ENCODE data around the gene PSMB7.

Gene PSMB7

DNA sequence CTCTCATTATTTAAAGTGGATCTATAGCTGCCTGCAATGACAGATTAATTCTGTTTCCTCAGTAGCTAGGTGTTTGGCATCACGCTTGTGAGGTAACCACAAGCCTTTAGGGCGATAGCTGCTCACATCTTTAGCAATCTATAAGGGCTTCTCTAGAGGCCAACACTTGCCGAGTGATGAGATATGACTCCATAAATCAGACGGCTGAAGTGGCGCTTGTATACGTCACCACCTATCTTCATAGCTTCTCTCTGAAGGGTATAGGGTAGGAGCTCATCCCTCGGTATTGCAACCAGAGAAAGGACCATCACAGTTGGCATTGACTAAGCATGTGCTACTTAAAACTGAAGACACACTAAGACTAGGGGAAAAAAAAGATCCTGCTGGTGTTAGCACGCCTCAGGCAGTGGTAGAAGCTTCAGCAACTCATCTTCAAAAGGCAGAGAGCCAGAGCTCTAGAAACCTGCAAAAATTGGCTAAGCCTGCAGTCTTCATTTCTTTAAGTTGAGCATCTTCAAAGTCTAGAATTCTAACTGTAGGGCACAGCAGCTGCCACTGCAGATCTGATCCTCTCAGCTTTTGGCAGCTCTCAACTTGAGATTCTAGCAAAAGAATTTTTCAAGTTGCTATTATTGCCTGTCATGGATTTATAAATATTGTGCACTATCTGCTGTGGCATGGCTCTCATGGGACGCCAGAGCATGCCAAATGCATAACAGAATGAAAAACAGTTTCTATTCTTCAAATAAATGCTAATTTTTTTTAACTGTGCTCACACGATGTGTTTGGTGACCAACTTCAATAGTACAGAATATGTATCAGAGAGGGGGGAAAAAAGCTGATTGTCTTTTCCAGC, 37.5 kb downstream of the PSMB7 start:
- DNase-seq, result no peak

DNA sequence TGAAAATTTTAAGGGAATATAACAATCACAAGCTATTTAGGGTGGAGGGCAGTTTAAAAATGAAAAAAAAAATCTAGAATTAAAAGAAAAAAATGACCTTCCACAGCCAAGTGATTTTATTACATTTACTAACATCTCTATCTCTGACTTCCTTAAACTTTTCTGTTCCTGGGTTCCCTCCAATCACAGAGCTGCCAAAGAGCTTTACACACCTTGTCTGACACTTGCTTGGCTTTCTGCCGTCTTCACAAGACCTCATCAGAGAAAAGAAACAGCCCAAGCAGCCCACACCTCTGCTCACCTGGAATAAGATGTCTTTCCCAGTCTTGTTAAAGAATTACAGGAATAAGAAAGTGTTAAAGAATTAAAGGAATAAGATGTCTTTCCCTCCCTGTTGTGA, 38.9 kb downstream of the PSMB7 start:
- no peak for DNase-seq

DNA sequence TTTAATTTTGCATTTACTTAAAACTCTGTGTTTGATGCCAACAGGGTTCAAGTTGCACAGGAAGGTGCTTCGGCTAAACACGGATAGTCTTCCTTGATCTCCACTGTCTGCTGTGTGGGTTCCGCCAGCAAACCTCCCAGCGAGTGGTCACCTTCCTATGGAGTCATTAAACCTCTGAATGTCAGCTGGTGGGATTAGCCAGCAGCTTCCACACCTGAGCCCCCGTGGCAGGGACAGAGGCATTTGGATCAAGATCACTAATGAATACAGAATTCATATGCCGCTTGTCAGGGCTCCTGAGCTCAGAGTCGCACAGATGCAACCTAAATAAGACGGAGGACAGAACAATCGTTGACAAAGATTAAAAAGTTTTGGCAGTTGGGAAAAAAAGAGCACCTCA, 39.5 kb downstream of the PSMB7 start:
- no peak for DNase-seq

DNA sequence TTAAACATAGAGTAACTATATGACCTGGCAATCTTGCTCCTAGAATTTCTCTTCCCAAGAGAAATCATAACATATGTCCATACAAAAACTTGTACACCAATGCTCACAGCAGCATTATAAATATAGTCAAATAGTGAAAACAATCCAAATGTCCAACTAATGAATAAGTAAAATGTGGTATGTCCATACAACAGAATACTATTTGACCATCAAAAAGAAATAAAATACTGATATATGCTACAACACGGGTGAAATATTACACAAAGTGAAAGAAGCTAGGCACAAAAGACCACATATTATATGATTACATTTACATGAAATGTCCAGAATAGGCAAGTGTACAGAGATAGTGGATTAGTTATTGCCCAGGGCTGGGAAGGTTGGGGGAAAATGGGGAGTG, 41.4 kb downstream of the PSMB7 start:
- no peak for DNase-seq

DNA sequence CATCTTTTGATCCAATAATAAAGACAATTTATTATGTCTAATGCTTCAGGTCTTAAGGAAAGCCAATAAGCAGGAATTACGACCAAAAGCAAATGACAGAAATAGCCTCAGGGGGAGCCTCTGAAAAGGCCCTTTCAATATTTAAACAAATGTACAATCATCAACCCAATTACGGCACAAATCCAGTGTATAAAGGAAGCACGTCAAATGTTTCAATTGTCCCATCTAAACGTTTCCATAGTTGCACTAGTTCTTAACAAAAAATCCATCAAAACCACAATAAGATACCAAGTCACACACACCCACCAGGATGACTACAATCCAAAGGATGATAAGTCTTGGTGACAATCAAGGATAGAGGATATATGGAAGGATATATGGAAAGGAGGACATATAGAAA, 41.9 kb downstream of the PSMB7 start:
- DNase-seq, result no peak

DNA sequence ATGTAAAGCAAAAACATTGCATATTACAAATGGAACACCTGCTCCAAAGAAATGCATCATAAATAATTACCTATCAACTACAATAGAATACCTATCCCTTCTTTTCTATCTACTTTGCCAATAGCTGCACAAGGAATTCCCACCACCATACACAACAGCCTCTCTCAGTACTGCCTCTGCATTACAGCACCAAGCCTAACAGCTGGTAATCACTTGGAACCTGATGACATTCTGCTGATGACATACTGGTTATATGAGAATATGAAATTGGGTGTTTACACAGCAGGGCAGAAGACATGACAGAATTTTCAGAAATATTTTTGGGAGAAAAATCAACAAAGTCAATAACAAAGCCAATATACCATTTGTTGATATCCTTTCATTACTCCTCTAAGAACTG, 43.2 kb downstream of the PSMB7 start:
- no peak for DNase-seq

DNA sequence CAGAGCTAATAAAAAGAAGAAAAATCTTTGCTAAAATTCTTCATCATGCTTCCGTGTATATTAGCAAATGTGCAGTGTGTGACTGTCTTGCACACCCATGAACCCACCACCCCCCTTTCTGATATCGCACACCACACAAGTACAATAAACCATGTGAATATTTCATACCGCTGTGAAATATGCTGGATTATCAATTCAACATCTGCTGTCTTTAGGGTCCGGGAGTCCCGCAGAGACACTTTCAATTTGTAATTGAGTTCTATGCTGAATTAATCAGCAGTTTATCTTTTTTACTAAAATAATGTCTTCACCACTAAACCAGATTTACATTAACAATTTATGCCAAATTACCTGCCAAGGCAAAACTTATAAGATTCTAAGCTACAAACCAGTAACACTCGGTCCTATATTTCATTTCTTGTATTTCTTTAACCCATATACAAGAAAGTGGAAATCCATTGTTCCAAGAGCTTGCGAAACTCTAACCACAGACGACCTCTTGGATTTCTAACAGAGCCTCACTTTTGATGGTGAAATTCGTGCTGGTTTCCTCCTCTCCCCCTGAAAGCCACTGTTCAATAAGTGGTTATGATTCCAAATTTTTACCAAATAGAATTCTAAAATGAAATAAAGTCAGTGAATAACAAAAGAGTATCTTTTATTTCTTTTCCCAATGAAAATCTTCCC, 44.2 kb downstream of the PSMB7 start:
- no peak for DNase-seq

DNA sequence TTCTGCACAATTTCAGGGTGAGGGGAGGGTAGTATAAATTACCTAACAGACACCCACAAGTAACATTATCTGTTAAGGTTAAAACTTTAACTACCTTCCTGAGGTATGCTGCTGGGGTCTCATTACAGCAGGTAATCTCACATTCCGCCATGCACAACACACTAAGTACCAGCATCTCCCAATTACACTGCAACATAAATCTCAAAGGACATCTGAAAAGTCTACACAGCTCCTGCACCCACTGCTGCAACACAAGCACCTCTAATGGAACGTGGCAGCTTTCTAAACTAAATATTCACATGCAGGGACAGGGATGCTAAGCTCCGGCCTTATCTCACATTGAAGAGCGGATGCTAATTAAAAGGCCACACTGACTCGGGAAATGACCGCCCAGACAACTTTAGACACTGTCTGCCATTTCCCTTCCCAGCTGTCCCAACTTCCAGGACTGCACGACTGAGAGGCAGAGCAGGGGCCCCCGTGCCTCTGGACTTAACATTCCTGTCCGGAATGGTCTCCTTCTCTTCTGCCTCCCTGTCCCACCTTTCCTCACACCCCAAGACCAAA, 45.9 kb downstream of the PSMB7 start:
- no peak for DNase-seq

DNA sequence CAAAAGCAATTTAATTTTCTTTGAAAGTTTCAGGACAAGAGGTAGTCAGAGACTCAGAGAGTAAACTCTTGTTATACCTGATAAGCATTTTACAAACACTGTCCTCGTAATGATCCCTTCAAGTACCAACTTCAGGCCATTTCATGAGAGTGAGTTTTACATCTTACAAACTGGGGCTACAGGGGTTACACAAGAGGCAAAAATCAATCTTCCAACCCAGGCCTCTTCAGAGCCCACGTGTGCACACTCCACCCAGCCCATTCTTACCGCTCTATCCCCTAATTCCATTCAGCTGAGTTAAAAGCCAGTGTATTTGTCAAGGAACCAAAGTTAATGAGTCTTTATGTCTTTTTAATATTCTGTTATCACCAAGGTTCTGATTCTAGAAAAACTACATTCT, 46.5 kb downstream of the PSMB7 start:
- no peak for DNase-seq

DNA sequence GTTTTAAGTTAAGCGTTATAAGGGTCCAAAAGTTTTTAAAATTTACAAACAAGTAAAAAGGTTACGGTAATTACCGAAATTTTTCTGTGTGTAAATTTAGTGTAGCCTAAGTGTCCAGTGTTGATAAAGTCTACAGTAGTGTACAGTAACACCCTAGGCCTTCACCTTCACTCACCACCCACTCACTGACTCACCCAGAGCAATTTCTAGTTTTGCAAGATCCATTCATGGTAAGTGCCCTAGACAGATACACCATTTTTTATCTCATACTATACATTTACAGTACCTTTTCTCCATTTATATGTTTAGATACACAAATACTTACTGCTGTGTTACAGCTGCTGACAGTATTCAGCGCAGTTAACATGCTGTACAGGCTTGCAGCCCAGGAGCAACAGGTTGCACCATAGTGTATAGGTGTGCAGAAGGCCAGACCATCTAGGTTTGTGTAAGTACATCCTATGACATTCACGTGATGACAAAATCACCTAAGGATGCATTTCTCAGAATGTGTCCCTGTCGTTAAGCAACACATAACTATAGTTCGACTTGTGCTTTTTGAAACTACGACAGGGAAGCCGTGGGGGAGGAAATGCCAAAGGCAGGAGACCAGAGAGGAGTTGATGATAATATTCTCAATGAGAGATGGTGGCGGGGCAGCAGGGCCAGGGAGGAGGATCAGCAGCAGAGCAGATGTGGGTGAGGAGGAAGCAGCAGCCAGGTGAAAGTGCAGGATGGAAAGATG, 48.6 kb downstream of the PSMB7 start:
- DNase-seq, result no peak

DNA sequence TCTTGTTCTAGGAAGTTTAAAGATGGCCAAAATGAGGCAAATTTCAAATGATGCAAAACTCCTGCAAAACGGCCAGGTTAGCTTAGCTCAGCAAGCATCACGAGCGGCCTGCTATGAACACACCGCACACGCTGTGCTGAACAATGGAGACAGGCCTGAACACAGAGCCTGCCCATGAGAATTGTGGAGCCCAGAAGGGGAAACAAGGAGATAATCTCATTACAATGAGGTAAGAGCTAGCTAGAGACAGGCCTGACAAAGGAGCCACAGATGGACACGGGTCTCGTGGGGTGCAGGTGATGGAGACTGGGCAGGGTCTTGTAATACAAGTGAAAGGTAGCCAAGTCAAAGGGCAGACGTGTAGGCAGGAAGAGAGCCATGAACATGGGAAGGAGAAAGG, 50.2 kb downstream of the PSMB7 start:
- DNase-seq, result no peak

DNA sequence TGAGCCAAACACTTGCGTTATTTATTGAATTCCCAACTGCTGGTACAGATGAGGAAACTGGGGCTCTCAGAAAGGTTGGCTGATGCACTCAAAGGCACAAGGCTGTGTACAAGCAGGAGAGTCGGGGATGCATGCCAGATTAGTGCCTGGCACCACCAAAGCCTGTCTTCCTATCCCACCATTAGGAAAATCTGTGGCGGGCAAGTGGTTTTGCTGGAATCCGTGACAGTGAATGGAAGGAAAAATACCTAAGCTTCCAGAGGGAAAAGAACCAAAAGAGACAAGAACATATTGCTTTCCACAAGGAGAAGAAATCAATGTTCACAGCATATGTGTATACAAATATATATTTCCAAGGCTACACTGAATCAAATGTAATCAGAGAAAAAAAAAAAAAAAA, 51.1 kb downstream of the PSMB7 start:
- no peak for DNase-seq

DNA sequence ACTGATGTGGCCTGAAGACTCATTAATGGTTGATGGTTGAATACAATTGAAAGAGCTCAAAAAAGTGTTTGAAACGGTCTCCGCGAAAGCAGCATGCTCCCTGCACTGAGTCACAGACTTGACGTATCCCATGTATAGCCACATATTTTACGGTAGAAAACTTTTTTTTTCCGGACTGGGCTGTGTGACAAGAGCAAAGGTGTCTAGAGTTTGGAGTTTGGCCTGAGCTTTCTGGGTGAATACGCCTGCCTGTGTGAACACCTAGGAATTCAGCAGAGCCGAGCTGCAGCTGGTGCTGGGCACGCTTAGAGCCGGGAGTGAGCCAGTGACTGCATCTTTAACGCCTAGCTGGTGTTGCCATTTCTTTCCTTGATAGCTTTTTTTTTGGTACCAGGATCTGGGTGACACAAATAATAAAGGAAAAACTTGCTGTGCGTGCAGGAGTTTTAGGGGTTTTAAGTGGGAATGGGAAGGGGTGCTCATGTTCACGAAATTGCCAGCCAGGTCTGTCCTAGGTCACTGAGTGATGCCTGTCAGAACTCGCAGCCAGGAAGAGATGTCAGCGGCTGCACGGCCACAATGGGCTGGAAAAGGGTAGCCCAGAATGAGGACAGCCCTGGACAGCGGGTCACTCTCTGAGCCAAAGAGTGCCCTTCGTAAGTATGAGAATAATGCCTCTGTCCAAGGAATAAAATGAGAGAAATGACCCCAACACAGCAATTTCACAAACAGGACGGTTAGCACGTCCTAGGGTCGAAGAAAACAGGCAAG, 51.7 kb downstream of the PSMB7 start:
- DNase-seq, result no peak

DNA sequence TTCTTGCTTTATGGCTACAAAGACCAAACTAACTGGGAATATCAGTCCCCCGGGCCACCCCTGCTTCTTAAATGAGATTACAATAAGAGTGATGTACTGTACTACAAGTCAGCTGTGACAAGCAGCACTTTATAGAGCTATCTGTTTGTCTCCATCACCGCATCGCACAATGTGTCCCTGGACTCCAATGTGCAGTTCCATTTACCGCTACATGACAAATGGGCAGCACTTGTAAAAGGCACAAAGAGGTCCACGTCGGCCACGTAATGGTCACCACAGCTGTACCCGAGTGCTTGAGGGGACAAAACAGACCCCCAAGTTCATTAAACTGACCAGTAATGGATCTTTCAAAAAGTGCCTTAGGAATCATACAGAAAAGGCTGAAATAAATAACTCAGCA, 54.1 kb downstream of the PSMB7 start:
- no peak for DNase-seq

DNA sequence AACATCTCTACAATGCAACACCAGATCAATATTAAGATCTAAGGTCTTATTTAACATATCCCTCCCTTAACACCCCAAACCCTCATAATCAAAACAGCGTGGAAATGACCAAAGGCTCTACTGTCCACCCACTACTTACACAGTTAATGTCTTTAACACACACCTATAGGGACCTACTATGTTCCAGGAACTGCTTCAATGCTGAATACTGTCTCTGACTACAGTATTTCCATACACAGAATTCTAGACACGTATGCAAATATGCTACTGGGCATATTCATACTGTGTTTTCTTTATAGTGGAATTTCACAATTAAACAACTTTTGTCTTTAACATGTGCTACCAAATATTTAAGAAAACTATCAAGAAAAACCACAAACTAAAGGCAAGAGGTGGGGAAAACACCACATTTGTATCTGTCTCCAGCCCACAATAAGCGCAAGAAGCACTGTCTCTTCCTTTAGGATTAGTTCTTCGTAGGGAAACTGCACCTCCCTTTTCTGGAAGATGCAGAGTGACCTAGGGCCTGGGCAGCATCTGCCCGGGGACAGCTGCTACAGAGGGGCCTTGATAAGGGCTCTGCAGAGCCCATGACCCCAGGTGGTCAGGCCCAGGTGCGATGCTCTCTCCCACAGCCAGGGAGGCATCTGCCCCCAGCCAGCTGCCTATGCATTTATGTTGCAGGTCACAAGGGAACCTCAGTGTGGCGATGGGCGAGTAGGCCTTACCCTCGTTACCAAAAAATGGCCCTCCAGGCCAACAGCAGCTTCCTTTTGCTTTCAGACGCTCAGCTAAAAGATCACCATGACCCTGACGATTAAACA, 55.2 kb downstream of the PSMB7 start:
- DNase-seq, result no peak

DNA sequence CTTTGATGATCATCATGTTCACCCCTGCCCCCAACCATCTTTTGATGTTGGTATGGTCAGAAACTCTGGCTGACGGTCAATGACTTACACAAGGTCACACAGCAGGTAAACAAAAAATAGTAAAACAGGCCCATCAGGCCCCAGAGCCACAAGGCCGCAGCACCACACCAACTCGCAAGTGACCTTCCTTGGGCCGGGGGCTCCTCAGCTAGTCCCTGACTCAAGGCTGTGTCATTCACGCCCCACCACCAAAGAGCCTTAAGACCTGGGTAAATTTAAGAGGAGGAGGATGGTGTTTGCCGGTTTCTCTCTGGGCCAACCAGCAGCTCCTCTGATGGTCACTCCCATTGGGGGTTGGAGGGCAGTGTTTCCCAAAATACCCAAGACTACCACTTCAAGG, 55.8 kb downstream of the PSMB7 start:
- no peak for DNase-seq

DNA sequence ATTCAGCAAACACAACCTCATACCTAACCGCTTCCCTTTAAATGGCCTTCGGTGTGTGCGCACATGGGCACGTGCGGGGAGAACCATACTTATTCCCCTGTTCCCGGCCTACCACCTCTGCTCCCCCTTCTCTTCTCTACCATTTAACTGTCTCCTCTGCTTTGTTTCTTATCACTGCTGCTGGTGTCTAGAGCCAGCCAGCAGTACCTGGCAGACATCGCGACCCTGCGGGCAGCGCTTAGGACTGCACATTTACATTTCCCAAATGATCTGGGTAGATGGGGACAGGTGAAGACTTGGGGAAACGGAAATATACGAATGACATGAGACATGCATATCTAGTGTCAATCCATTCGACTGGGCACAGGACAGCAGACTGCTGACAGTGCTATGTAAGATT, 56.6 kb downstream of the PSMB7 start:
- no peak for DNase-seq

DNA sequence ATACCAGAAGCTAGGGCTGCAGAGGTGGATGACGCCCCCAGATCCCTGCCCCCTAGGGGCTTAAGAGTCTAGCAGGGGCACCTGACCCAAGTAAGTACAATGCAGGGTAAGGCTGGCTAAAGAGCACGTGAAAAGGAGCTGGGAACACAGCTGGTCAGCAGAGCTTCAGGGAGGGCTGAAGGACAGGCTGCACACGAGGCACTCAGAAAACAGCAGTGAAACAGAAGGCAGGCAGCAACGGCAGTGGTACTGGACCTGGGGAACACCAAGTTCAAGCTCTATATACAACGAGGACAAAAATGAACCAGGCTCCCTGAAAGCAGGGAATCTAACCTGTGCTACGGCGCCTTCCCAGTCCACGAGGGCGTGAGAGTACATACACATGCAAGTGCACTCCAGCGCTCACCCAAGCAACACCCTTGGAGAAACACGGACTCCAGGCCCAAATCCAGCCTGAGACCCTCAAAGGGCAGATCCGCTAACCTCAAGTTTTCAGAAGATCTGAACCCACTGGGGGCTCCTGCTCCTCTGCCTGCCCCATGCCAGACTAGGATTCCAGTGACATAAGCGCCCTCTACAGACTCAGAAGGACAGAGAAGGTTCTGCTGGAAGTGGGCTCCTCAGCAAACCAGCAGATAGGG, 57.4 kb downstream of the PSMB7 start:
- DNase-seq, result no peak

DNA sequence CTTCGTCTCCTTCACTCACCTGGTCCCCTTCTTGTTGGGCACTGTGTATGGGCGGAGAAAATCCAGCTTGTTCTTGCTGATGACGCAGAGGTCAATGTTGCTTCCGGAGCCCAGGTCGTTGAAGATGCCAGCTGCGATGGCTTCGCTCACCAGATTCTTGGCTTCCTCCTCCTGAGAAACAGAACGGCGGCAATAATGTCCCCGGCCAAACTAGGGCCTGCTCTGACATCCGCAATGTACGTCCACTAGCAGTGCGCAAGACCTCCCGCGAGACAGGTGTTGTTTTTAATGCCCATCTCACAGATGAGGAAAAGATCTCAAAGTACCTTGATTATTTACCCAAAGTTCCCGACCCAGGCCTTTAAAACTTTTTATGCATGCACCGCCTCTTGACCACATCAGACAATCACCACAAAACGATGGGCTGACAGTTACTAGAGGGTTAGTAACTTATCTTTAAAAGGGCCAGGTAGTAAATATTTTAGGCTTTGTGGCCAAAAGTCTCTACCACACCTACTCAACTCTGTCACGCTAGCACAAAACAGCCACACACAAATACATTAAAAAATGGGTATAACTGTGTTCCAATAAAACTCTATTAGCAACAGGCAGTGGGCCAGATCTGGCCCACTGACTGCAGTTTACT, 58.4 kb downstream of the PSMB7 start:
- no peak for DNase-seq

DNA sequence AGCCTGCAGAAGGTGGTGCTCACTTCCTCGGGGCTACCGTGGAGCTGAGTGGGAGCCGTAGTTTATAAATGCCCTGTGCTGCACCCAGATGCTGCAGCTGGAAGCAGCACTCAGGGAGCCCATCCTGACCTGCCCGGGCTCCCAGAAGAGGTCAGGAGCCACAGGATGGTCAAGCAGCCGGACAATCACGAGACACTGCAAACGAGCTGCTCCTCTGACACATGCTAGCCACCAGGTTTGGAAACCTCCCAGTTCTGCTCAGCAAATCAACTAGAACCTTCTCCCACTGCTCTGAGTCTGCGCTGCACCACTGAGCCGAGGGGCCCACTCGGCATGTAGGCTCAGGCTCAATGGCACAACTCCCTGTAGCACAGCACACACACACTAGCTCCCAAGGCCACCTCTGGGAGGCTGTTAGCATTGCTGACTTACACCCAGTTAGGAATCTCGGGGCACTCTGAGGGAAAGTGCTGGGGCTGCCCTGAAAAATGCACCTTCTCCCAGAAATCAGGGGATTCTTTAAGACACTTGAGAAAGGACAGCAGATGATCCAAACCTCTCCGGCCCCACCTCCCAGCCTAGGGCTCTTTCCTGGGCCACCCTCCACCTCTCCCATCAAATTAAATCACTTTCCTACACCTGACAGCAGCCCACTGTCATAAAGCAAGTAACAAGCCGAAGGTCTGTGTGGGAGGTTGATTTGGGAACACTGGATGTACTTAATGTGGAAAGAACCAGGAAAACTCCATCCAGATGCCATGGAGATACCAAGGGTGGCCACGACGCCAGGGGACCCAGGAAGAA, 59.1 kb downstream of the PSMB7 start:
- no peak for DNase-seq

Measured in midbrain (tissue), 1 donor.